HG03159 (cell line): ENCODE measurements around the gene ZNF574.

ENCODE experiments used
- ATAC-seq: cut with Tn5 transposase; IDR thresholded peaks from one replicate; pipeline ENCODE4 v1.9.1; 2021; ENCODE audit warnings: mild to moderate bottlenecking, moderate library complexity; ENCODE audit not compliant: unreplicated experiment

The ZNF574 gene

DNA sequence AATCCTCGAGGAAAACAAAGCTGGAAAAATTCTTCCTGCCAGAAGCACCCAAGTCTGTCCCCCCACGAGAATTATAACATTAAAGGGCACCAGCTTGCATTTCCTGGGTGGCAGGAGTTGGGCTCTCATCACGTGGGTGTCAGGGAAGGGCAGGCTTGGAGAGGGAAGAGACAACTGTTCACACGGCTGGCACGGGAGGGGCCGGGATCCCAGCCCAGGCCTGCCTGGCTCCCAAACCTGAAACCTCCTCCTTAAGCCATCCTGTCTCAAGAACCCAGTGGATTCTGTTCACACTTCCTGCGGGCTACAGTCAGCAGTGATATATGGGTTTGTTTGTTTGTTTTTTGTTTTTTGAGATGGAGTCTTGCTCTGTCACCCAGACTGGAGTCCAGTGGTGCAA lies 18.1 kb upstream of the ZNF574 start:
- ATAC-seq = no peak

DNA sequence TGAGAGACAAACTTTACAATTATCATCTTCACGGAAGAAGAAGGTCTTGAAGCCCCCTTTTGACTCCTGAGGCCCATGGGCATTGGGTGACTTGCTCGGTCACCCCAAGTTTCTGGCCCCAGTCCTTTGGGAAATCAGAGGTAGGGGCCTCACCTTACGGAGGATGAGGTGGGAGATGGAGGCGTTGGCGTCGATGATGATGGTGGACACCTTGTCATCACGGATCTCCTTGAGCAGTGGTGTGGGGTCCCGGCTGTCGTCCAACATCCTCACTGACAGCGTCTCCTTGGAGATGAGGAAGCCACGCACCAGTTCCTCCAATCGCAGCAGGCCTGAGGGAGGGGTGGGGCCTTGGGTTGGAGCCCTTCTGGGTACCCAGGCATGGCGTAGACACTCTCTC lies 16.8 kb upstream of the ZNF574 start:
- ATAC-seq = no peak

DNA sequence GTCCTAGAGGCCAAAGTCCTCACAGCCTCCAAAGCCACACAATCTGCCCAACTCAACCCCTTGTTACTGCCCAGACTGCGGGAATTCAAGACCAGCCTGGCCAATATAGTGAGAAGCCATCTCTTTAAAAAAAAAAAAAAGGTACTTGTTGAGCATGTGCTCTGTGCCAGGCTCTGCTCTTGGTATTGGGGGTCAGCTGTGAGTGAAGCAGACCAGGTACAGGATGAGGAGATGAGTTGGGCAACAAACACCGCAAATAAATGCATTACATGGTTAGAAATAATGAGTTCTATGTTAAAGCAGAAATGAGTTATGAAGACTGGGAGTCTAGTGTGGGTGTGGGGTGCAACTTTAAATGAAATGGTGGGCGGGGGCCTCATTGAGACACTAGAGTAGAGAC lies 15.8 kb upstream of the ZNF574 start:
- no peak for ATAC-seq

DNA sequence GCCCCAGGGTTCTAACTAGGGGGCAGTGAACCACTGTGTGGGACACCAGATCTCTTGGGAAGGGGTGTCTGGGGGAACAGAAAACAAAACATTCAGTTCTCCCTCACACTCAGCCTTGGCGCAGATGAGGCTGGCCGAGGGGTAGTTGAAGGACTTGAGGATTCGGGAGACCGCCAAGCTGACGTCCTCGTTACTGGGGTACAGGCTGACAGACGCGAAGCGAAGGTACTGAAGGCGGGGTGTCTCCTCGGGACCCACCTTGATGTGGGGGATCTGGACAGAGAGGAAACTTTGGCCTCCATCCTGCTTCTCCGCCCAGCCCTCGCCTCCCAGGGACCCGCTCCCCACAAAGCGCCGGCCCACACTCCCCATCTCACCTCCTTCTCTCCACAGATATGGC lies 13.6 kb upstream of the ZNF574 start:
- ATAC-seq = no peak

DNA sequence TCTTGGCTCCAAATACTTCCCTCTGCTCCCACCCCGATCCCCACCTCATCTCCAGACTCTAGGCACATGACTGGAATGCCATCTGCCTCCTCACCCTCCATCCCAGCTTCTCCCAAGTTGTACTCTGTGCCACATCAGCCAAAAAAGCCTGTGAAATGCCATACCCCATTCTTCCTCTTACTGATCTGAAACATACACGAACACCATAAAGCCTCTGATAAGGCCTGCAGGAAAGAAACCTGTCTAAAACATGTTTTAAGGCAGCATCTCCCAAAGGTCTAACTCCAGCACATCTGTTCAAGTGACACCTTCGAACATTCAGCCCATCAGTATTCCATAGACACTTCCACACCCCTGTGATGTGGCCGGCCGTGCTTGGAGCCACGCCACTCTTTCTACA lies 11.5 kb upstream of the ZNF574 start:
- no peak for ATAC-seq

DNA sequence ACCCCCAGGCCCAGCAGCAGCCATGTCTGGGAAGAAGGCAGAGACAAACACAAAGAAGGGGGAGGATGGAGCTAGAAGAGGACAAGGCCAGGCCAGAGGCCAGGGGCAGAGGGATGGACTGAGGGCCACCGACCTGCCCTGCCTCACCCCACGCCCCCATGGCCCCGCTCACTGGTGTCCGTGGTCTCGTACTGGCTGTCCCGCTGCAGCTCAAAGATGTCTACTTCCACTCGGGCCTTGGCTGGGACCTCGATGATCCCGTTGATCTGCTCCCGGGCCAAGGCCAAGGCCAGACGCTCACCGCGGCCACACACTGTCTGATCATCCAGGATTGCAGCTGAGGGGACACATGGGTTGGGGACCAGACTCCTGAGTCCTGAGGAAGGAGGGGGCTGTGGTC lies 10.9 kb upstream of the ZNF574 start:
- no peak for ATAC-seq

DNA sequence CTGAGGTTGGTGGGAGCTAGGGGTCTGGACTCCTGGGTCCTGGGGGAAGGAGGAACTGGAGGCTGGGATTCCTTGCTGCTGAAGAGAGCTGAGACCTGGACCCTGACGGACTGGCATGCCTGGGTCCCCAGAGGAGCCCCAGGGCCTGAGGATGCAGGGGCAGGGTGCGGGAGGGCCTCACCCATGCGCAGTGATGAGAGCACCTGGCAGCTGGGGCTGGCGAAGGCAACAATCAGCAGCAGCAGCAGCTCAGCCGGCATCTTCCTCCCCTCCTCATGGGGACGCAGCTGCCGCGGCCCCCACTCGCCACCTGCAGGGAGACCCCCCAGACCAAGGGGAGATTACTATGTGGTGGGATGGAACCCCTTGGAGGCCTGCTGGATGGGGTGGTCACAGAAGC lies 10.5 kb upstream of the ZNF574 start:
- ATAC-seq = no peak

DNA sequence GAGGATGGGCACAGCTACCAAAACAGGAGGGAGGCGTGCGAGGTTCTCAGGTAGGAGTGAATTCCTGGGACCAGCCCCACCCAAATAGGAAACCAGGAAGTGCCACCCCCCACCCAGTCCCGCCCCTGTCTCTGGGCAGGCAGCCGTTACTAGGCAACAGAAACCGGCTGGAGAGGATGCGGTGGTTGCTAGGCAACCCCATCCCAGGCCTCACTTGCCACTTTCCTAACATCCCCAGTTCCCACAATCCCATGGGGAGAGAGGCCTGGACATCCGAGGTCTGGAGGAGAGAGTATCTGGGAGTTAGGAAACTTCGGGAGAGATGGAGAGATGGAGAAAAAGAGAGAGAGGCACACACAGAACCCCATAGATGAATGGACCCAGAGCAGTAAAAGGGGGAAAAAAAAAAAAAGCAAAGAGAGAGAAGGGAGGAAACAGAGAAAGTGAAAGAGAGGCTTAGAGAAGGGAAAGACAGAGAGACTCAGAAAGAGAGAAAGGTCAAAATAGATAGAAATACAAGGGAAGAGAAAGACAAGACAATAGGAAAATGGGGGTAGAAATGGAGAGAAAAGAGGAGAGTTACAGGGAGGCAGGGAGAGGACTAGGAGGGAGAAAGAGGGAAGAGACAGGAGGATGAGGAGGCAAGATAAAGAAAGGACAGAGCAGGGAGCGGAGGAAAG lies 9.8 kb upstream of the ZNF574 start:
- no peak for ATAC-seq

DNA sequence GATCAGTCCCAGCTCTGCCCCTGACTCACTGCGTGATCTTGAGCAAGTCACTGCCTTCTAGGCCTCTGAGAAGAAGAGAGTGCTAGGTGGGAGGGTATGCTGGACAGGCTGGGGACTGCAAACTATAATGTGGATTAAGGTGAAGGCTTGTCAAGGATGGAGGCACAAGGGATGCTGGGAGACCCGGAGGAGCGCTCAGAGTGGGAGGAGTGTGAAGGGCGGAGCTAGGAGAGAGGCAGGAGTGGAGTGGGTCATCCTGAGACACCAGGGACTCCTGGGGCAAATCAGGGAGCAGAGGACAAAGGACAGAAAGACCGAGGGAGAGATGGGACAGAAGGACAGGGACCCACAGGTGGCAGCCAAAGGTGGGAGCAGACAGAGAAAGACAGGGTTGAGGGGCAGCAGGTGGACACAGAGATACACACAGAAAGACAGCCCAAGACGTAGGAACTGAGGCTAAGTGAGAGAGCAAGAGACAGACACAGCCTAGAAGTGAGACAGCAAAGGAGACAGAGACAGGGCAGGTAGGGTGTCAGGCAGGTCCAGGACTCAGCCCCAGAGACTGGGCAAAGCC lies 8.6 kb upstream of the ZNF574 start:
- ATAC-seq = no peak

DNA sequence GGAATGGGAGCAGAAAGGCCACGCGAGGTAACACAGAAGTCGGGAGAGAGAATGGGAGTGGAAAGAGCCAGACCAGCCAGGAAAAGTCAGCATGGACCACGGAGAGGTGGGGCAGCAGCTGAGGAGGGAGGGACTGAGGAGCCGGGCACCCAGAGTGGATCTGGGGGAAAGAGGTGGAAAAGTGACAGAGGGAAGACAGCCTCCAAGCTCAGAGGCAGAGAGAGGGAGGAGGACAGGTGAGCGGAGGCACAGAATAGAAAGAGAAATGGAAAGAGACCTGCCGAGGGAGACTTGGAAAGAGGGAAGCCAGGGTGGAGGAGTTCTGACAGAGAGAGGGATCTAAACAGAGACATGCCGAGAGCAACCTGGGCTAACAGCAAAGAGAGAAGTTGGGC lies 7.6 kb upstream of the ZNF574 start:
- ATAC-seq = no peak

DNA sequence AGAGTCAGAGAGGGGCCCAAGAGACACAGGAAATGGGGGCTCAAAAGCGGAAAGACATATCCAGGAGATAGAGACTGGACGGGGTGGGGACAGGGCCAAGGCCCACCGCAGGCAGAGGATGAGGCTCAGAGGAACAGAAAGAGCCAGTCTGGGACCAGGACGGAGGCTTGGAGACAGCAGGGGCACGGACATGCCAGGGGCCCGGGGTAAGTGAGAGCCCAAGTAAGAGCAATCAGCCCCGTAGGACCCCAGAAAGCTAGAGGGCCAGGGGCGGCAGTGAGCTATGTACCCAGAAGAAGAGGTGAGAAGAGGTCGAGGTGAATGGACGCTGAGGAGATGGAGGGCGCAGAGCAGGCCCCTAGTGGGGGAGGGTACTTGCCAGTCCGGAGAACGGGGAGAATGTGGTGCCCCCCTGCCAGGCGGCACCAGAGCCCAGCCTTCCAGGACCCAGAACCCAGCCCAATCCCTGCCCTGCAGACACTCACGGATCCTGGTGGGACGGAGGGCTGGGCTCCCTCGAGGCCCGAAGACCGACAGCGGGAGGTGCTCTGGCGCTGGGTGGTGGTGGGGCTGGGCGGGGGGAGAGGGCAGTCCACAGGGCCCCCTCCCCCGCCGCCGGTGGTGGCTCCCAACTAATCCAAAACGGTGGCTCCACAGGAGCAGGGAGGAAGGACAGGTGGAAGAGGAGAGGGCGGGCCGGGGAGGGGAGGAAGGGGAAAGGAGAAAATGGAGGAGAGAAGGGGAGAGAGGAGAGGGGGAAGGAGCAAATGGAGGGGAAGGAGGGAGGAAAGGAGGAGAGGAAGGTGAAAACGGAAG lies 7.0 kb upstream of the ZNF574 start:
- ATAC-seq = no peak

DNA sequence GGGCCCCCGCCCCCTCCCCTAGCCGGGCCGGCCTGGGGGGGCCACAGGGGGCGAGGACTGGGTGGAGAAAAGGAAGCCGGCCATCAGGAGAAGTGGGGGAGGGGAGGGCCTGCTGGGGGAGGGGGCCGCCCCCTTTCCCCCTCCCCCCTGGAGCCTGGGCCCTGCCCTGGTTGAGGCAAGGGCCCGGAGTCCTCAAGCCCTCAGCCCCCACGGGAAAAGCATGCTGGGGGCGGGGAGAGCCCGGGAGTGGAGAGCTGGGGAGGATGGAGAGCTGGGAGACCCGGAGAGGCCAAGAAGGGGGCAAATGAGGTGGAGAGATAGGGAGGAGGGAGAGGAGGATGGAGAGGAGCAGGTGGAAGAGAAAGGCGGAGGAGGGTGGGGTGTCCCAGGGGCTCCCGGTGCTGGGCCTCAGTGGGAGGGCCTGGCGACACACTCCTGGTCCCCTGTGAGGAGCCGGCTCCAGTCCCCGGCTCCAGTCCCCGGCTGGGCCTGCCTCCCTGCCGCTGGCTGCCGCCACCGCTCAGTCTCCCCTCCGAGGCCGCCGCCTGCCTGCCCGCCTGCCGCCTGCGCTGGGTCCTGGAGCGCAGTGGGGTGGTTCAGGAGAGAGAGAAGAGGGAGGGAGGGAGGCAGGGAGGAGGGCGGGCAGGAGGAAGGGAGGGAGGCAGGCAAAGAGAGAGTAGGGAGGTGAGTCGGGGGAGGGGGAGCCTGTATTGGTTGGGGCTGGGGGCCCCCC lies 6.2 kb upstream of the ZNF574 start, which contains the start of gene GRIK5:
TSS of gene GRIK5 (minus strand) at position 588 of the 733 bp plus-strand sequence. CDS start 4,436 bp downstream, outside the sequence.
- no peak for ATAC-seq

DNA sequence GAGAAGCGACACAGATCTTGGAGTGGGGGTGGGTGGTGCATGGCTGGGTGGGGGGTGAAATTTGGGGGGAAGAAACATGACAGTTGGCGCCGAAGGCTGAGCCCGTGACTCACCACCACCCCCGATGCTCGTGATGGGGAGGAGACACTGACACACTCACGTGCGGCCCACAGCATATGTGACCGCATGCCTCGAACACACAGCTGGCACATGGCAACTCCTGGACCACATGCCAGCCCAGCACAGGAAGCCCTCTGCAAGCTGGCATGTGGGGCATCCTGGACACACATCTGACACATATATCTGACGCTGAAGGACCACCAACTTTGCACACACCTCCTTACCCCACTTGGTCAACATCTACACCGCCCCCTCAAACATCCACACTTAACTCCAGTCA lies 4.7 kb upstream of the ZNF574 start:
- ATAC-seq = no peak

DNA sequence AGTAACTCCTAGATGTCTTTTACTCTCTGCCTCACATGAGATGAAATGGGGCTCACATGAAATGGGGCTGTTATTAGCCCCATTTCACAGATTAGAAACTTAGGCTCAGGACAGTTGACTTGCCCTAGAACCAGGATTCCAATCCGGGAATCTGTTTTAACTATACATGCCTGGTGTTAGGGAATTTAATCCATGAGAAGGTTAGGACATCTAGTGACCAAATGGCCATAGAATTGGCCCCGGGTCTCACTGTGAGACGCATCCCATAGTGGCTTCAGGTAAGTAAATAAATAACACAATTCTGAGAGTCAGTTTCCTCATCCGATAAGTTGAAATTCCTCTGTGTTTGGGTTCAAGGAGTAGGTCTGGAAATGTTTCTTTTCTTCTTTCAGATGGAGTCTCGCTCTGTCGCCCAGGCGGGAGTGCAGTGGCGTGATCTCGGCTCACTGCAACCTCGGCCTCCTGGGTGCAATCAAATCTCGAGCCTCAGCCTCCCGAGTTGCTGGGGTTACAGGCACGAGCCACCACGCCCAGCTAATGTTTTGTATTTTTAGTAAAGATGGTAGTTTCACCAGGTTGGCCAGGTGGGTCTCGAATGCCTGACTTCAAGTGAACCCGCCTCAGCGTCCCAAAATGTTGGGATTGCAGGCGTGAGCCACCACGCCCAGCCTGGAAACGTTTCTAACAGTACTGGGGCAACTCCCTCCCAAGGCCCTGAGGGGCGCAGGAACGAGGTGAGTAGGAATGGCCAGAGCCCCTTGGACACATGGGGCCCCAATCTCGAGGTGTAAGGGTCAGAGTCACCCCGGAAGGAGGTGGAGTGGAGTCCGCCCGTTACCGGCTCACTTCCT lies 1.2 kb upstream of the ZNF574 start:
- ATAC-seq = no peak

DNA sequence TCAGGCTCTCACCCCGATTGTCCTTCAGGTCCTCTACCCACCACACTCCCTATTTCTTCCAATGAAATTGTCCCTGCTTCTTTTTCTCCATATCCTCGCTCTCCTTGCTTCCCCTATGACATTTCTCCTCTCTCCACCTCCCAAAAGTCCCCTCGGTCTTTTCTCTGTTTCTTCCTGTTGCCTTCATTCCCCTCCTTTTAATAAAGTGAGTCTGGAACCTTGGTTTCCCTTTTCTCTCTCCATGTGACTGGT lies 676 bp upstream of the ZNF574 start:
- no peak for ATAC-seq

DNA sequence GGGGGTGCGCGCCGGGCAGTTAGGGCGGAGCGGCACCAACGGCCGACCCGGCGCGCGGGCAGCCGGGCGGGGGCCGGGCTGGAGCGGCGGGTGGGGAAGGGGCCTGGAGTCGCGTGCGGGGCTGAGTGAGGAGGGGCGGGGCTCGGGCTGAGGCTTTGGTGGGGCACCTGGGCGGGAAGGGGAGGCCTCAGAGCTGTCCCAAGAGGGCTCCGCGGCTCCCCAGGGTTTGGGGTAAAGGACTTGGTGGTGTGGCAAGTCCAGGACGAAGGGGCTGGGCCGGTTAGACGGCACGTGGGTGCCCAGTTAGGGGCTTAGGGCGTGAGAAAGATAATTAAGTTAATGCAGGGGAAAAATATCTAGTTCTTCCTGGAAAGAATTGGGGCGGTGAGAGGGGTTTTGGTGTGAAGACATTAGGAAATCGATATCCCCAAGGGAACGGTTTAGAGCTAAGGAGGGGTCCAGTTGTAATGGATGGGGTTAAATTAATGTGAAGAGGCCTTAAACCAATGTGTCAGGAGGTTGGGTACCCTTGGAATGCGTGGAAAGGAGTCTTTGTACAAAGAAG lies 496 bp downstream of the ZNF574 start:
- no peak for ATAC-seq

DNA sequence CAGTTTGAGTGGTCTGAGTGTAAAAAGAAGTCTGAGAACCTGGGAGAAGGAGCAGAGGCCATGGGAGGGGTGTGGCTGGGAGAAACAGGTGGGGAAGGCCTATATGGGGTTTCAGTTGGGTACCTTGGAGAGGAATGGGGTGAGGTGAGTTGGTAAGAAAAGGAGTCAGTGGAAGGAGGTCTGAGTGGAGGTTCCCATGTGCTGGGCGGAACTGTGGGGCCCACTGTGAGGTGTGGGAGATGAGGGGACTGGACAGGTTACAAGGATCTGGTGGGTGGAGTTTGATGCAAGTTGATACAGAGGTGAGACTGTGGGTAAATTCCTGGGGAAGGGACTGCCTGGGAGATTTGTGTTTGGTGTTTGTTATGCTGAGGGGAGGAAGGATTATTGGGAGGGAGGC lies 2.1 kb downstream of the ZNF574 start:
- ATAC-seq = no peak

DNA sequence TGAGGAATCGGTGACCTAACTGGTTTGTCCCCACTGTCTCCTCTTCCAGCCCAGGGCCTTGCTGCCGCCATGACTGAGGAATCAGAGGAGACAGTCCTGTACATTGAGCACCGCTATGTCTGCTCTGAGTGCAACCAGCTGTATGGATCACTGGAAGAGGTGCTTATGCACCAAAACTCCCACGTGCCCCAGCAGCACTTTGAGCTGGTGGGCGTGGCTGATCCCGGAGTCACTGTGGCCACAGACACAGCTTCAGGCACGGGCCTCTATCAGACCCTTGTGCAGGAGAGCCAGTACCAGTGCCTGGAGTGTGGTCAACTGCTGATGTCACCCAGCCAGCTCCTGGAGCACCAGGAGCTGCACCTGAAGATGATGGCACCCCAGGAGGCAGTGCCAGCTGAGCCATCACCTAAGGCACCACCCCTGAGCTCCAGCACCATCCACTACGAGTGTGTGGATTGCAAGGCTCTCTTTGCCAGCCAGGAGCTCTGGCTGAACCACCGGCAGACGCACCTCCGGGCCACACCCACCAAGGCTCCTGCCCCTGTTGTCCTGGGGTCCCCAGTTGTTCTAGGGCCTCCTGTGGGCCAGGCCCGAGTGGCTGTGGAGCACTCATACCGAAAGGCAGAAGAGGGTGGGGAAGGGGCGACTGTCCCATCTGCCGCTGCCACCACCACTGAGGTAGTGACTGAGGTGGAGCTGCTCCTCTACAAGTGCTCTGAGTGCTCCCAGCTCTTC lies 2.7 kb downstream of the ZNF574 start:
- ATAC-seq = no peak

DNA sequence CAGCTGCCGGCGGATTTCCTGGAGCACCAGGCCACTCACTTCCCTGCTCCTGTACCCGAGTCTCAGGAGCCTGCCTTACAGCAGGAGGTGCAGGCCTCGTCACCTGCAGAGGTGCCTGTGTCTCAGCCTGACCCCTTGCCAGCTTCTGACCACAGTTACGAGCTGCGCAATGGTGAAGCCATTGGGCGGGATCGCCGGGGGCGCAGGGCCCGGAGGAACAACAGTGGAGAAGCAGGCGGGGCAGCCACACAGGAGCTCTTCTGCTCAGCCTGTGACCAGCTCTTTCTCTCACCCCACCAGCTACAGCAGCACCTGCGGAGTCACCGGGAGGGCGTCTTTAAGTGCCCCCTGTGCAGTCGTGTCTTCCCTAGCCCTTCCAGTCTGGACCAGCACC lies 3.3 kb downstream of the ZNF574 start:
- ATAC-seq = no peak
